Type B pancreatic cell (in vitro differentiated cells): ENCODE data around the gene AK9. TPM values are rescaled to one million over a fixed set of nuclear protein-coding genes. Genes with fewer than 3 reads are reported as not detected.

ENCODE experiments used
- DNase-seq: peaks from one replicate; pipeline ENCODE4 v3.0.0; 2021; ENCODE audit warnings: mixed read lengths; ENCODE audit not compliant: unreplicated experiment; ENCODE audit errors: extremely low spot score
- H3K27ac Mint-ChIP-seq: 2 replicates; pipeline ENCODE4 v1.8.0; 2021; ENCODE audit warnings: mild to moderate bottlenecking, mixed read lengths
- H3K27me3 Mint-ChIP-seq: 2 replicates; pipeline ENCODE4 v1.8.0; 2021; ENCODE audit warnings: mixed read lengths
- H3K36me3 Mint-ChIP-seq: 2 replicates; pipeline ENCODE4 v1.8.0; 2021; ENCODE audit warnings: mixed read lengths
- H3K4me1 Mint-ChIP-seq: one replicate; pipeline ENCODE4 v1.8.0; 2021; ENCODE audit warnings: mixed read lengths; ENCODE audit not compliant: unreplicated experiment
- H3K4me3 Mint-ChIP-seq: 2 replicates; pipeline ENCODE4 v1.8.0; 2021; ENCODE audit warnings: mild to moderate bottlenecking, mixed read lengths
- H3K9me3 Mint-ChIP-seq: 2 replicates; pipeline ENCODE4 v1.8.0; 2021; ENCODE audit warnings: mixed read lengths
- CTCF ChIP-seq: fragments of 200-600 bp; sonication (generic); conservative IDR thresholded peaks from 2 replicates; pipeline ENCODE4 v1.5.0; 2021; ENCODE audit warnings: antibody characterized with exemption, mild to moderate bottlenecking
- total RNA-seq: library from RNA; stranded (reverse); gene quantifications from 2 replicates; pipeline ENCODE4 v1.2.1, GENCODE V29; 2021; ENCODE audit warnings: low replicate concordance

Gene AK9
- total RNA-seq, 1 donor from 2014 or later: 8.1 TPM

DNA sequence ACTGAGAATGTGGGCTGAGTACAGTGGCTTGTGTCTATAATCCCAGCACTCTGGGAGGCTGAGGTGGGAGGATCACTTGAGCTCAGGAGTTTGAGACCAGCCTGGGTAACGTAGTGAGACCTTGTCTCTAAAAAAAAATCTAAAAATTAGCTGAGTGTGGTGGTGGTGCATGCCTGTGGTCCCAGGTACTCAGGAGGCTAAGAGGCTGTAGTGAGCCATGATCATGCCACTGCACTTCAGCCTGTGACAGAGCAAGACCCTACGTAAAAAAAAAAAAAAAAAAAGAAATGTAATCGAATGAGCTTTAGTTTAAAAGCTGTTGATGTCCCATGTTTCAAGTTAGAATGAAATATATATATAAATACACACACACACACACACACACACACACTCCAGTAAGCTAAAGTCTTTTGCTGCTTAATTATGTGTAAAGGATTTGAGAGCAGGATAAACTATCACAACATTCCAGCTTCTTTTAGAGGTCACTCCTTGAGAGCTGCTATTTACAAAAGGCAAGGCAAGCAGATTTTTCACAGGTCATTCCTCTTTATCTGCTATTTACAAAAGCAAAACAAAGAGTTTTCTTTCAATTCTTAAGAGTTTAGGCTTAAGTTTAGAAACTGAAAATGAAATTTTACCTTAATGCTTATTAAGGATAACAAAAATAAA, 230.7 kb downstream of the AK9 start:
- Mint-ChIP-seq H3K27me3 (no peaks in the 10 kb centered on the region), H3K9me3 (peaks cover 5% of the 10 kb centered on the region), H3K27ac (no peak overlapping the region), H3K36me3 (peaks cover 11% of the 10 kb centered on the region), H3K4me1 (peaks cover 15% of the 10 kb centered on the region), H3K4me3 (no peak overlapping the region)
- TF ChIP-seq CTCF: no peak
- DNase-seq: no peak

- no peak overlapping the region for H3K4me3 Mint-ChIP-seq
- no peak overlapping the region for H3K27ac Mint-ChIP-seq
- H3K4me1 Mint-ChIP-seq: peaks cover 19% of the 10 kb centered on the region
Observed at GRCh38 chr6:109458774-109459531, 232.0 kb downstream of the AK9 start.

GRCh38 chr6:109457562-109457996, 233.4 kb downstream of the AK9 start:
- no peak for TF ChIP-seq CTCF
- DNase-seq: no peak
- Mint-ChIP-seq H3K36me3 (peaks cover 10% of the 10 kb centered on the region), H3K4me1 (peaks cover 21% of the 10 kb centered on the region), H3K27ac (peak overlapping the region; percentile 59), H3K27me3 (no peaks in the 10 kb centered on the region), H3K9me3 (peaks cover 5% of the 10 kb centered on the region), H3K4me3 (peak overlapping the region; percentile 83)

More at GRCh38 chr6:109458774-109459531, 232.0 kb downstream of the AK9 start:
- peaks cover 5% of the 10 kb centered on the region for H3K9me3 Mint-ChIP-seq
- no peaks in the 10 kb centered on the region for H3K27me3 Mint-ChIP-seq
- TF ChIP-seq CTCF: no peak
- no peak for DNase-seq
- peaks cover 9% of the 10 kb centered on the region for H3K36me3 Mint-ChIP-seq

DNA sequence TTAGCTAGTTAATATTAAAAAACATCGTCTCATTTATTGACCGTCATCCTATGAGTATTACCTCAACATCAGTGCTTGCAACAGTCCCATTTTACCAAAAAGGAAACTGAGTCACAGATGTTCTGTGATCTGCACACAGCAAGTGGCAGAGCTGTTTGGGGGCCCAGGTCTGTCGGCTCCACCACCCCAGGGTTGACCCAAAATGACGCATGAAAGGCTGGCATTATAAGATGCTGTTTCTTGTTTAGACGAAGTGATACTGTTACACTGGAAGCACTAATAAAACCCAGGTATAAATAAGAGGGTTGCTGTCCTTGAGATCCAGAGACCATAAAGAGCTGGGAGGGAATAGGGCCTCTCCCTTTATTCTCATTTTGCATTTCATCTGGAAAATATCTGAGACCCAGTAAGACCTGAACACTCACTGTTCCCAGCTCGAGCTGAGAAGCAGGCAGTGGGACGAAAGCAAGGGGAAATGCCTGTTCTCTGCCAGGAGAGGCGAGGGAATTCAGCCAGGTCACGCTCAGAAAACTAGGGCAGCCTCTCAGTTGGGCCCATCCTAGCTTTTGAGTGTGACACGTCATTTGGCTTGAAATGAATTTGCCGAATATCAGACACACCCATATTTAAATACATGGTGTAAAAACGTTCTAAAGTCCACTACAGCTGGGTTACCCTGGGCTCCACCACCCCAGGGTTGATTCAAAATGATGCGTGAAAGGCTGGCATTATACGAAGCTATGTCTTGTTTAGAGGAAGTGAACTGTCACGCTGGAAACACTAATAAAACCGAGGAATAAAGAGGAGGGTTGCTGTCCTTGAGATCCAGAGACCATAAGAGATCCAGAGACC, 234.1 kb downstream of the AK9 start:
- no peak for DNase-seq
- TF ChIP-seq CTCF: no peak
- H3K36me3 Mint-ChIP-seq: peaks cover 6% of the 10 kb centered on the region
- peak overlapping the region; percentile 59 for H3K27ac Mint-ChIP-seq
- H3K4me1 Mint-ChIP-seq: peaks cover 23% of the 10 kb centered on the region
- H3K4me3 Mint-ChIP-seq: peak overlapping the region; percentile 83
- H3K27me3 Mint-ChIP-seq: no peaks in the 10 kb centered on the region
- peaks cover 2% of the 10 kb centered on the region for H3K9me3 Mint-ChIP-seq

GRCh38 chr6:109456111-109456583, 234.9 kb downstream of the AK9 start:
- peaks cover 23% of the 10 kb centered on the region for H3K4me1 Mint-ChIP-seq
- H3K36me3 Mint-ChIP-seq: peaks cover 3% of the 10 kb centered on the region
- DNase-seq: no peak
- peak overlapping the region; percentile 56 for H3K27ac Mint-ChIP-seq
- H3K27me3 Mint-ChIP-seq: no peaks in the 10 kb centered on the region
- peak; percentile 13 for TF ChIP-seq CTCF
- H3K9me3 Mint-ChIP-seq: no peaks in the 10 kb centered on the region
- peak overlapping the region; percentile 83 for H3K4me3 Mint-ChIP-seq
